GM12878 (cell line): ENCODE results near the gene ARFRP1. TPM values are rescaled to one million over a fixed set of nuclear protein-coding genes. Genes with fewer than 3 reads are reported as not detected.

Experiments used
- ATAC-seq: fragments of 200-7000 bp; cut with Tn5 transposase; 3 replicates; pipeline ENCODE4 v1.9.1; 2020; ENCODE audit warnings: mild to moderate bottlenecking, moderate library complexity
- BruUV-seq: library from RNA; stranded (reverse); fragments of 400-500 nt; replicated peaks from 2 replicates; lab custom pipeline; 2021; lab: Mats Ljungman, UMichigan
- CTCF ChIA-PET: fragments of 300-600 bp; sonication (Branson Sonifier 250); formaldehyde crosslinking; extraction: SDS; loops from one replicate; lab custom pipeline; 2021; ENCODE audit warnings: inconsistent platforms; lab: Yijun Ruan, JAX
- POLR2A ChIA-PET: fragments of 350-600 bp; formaldehyde crosslinking; extraction: SDS; loops from one replicate; lab custom pipeline; 2021; ENCODE audit warnings: inconsistent platforms; lab: Charles Lee
- RAD21 ChIA-PET: fragments of 300-600 bp; sonication (Branson Sonifier 250); formaldehyde crosslinking; loops from one replicate; lab custom pipeline; 2023; ENCODE audit warnings: antibody characterized with exemption; ENCODE audit not compliant: unreplicated experiment; lab: Charles Lee
- SMC1A ChIA-PET: fragments of 300-600 bp; sonication (Branson Sonifier 250); formaldehyde crosslinking; loops from one replicate; lab custom pipeline; 2023; ENCODE audit not compliant: unreplicated experiment, uncharacterized antibody; lab: Charles Lee
- DNase-seq: peaks from one replicate; pipeline ENCODE4 v3.0.0-alpha.2; 2011; ENCODE audit warnings: low read depth, low spot score
- FAIRE-seq: peaks from 3 replicates; lab custom pipeline; 2011; peaks lifted over from hg19 to GRCh38; lab: Jason Lieb, UNC
- H2AFZ ChIP-seq: 2 replicates; pipeline ENCODE4 v1.6.0; 2011; ENCODE audit warnings: low read depth, low read length, control low read depth; ENCODE audit not compliant: control insufficient read depth
- H3K27ac ChIP-seq: 2 replicates; pipeline ENCODE4 v1.5.1; 2011; ENCODE audit warnings: control low read depth; ENCODE audit not compliant: control insufficient read depth, insufficient read depth
- H3K27me3 ChIP-seq, 2 experiments: replicated peaks in 1 of 2; 2 replicates each; pipeline versions ENCODE4 v1.6.0 to v1.6.1; 2011; ENCODE audit warnings: low read length in 1 of 2; ENCODE audit not compliant: control insufficient read depth in 2 of 2, insufficient read depth in 2 of 2
- H3K36me3 ChIP-seq, 2 experiments: 2 replicates each; pipeline ENCODE4 v1.5.1; 2011; ENCODE audit warnings: low read length in 1 of 2; ENCODE audit not compliant: control insufficient read depth in 2 of 2, insufficient read depth in 2 of 2
- H3K4me1 ChIP-seq: 2 replicates; pipeline ENCODE4 v1.6.1; 2011; ENCODE audit warnings: mild to moderate bottlenecking, low read length, moderate library complexity, mixed read lengths; ENCODE audit not compliant: control insufficient read depth, insufficient read depth
- H3K4me2 ChIP-seq: 2 replicates; pipeline ENCODE4 v1.6.0; 2011; ENCODE audit warnings: control low read depth; ENCODE audit not compliant: control insufficient read depth, insufficient read depth
- H3K4me3 ChIP-seq: fragments of 200-600 bp; sonication (generic); 2 replicates; pipeline ENCODE4 v1.5.1; 2016
- H3K79me2 ChIP-seq: 2 replicates; pipeline ENCODE4 v1.6.0; 2011; ENCODE audit warnings: low read length; ENCODE audit not compliant: control insufficient read depth, insufficient read depth
- H3K9ac ChIP-seq: 2 replicates; pipeline ENCODE4 v1.8.0; 2011; ENCODE audit warnings: low read length, control low read depth, mixed read lengths; ENCODE audit not compliant: control insufficient read depth, insufficient read depth
- H3K9me3 ChIP-seq: replicated peaks from 3 replicates; pipeline ENCODE4 v1.5.1; 2011; ENCODE audit warnings: mild to moderate bottlenecking, low read length; ENCODE audit not compliant: control insufficient read depth, insufficient read depth
- H4K20me1 ChIP-seq: 2 replicates; pipeline ENCODE4 v1.6.0; 2011; ENCODE audit not compliant: control insufficient read depth, insufficient read depth
- CEBPB ChIP-seq, 2 experiments: fragments of 150-350 bp in 1 of 2; IDR thresholded peaks; 2 replicates each; pipeline ENCODE4 v1.6.1; 2012 to 2014; ENCODE audit warnings: low read depth in 2 of 2, low read length in 2 of 2, borderline replicate concordance in 1 of 2, inconsistent platforms in 1 of 2
- CEBPZ ChIP-seq: fragments of 150-350 bp; IDR thresholded peaks from 2 replicates; pipeline ENCODE4 v1.6.1; 2016; ENCODE audit warnings: low read depth, low read length
- KLF5 ChIP-seq: fragments of 450-650 bp; IDR thresholded peaks from 2 replicates; pipeline ENCODE4 v1.6.1; 2014; ENCODE audit warnings: mild to moderate bottlenecking; ENCODE audit not compliant: partially characterized antibody
- NFXL1 ChIP-seq: fragments of 450-650 bp; IDR thresholded peaks from 2 replicates; pipeline ENCODE4 v1.6.1; 2017; ENCODE audit warnings: antibody characterized with exemption, mild to moderate bottlenecking, borderline replicate concordance
- WGBS: methylation state at CpG from one replicate; pipeline ENCODE4 v1.1.6; 2016; ENCODE audit warnings: low lambda C conversion rate; ENCODE audit not compliant: insufficient replicate concordance, insufficient coverage; ENCODE audit errors: missing lambda C conversion rate; 5-methylcytosine and 5-hydroxymethylcytosine counted together
- in situ Hi-C: fragments of 300-500 bp; cut with MboI; formaldehyde crosslinking; loops from 9 replicates; pipeline ENCODE4 v1.14.3; 2018; ENCODE audit warnings: mixed read lengths
- intact Hi-C: fragments of 100-400 bp; cut with micrococcal nuclease; formaldehyde crosslinking; loops from one replicate; pipeline ENCODE4 v1.14.2; 2022; ENCODE audit not compliant: unreplicated experiment
- polyA plus RNA-seq, 11 experiments: library from polyadenylated mRNA; depleted of rRNA in 4 of 11; unstranded in 6 of 11; stranded (reverse) in 5 of 11; fragments of >200 nt; fragmentation: Nextera tagmentation in 4 of 11; fragmentation: Illumina TruSeq in 1 of 11; extraction: Ambion mirVana in 4 of 11; extraction: Trizol in 1 of 11; gene quantifications; 1 replicate in 1 of 11; 2 replicates in 10 of 11; pipeline versions ENCODE4 v1.2.1 to v1.2.3, GENCODE V29; 2011 to 2016; ENCODE audit warnings: inconsistent platforms in 2 of 11, missing spikeins in 2 of 11, low read depth in 1 of 11
- total RNA-seq, 4 experiments: library from RNA; depleted of rRNA in 3 of 4; stranded (reverse); fragments of >200 nt in 3 of 4; fragmentation: Illumina TruSeq in 1 of 4; extraction: Trizol in 1 of 4; gene quantifications; 2 replicates each; pipeline versions ENCODE4 v1.2.1 to v1.2.3, GENCODE V29; 2013 to 2021

ARFRP1 gene
- total and polyA plus RNA-seq, 10 of the 15 experiments (the other 5 are each of a cell fraction or from before 2014, with no cell fraction given) = 0.37 to 71.7 (median 34.6) TPM

DNA sequence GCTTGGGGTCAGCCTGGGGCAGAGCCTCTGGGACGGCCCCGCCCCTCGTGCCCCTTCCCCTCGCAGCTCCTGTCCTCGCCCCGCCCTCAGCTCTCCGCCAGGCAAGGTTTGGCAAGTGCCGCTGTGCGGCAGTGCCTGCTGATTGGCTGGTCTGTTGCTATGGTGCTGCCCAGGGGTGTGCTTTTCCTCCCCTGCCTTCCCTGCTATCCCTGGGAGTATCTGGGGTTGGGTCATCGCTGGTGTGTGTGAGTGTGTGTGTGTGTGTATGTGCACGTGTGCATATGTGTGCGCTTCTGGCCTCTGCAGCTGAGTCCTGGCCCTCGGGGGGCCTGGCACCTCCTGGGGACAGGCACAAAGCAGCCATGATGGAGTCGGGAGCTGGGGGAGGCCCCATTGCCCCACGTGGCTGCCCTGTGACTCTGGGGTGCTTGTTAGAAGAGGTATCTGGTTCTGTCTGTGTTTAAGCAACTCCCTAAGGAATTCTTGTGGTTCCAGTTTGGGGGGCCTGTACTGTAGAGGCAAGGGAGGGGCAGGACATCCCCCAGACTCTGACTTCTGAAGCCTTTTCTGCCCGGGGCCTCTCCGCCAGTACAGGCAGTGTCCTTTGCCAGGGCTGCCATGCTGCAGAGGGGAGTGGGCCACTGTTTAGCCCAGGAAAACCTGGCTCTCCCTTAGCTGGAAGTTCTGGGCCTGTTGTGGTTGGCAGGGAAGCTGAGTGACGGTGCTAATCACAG is 42.7 kb downstream of the ARFRP1 start:
- intact Hi-C loops = no loop called here
- no TSS peak for BruUV-seq
- 77% methylated on average over 14 of the region's 18 CpGs for WGBS
- TF ChIP-seq CEBPZ (no peak), NFXL1 (peak; percentile 55; the same call in 1 of the 2 replicates), CEBPB (IDR thresholded peaks at IDR 0.05; ENCODE audit: borderline replicate concordance in 1 of 2, low read depth in 2 of 2, low read length in 2 of 2) (no peak), KLF5 (no peak)
- TF ChIP-seq, all 136 proteins: peak for 1
- POLR2A ChIA-PET = no interaction called here
- CTCF ChIA-PET = no interaction called here
- H3K27me3 ChIP-seq = no peaks in the 10 kb centered on the region
- H3K9me3 ChIP-seq = no peaks in the 10 kb centered on the region
- no peak overlapping the region for H3K4me3 ChIP-seq
- no peak overlapping the region for H3K27ac ChIP-seq
- H4K20me1 ChIP-seq = no peaks in the 10 kb centered on the region
- peaks cover 8 to 18% of the 10 kb centered on the region in 2 experiments; a peak in 3 of 4 replicates for H3K36me3 ChIP-seq
- ATAC-seq = no peak
- no peak overlapping the region for H3K4me2 ChIP-seq
- in situ Hi-C loops = no loop called here
- H2AFZ ChIP-seq = no peak overlapping the region
- RAD21 ChIA-PET = no interaction called here
- H3K79me2 ChIP-seq = no peaks in the 10 kb centered on the region
- DNase-seq = no peak
- H3K9ac ChIP-seq = no peak overlapping the region
- FAIRE-seq = no peak
- SMC1A ChIA-PET = no interaction called here
- no peaks in the 10 kb centered on the region for H3K4me1 ChIP-seq
